DND-41 (cell line): ENCODE results near the gene WIPF3.
A peak's percentile ranks its signal among the peaks of the same experiment; 100 is the strongest.

Experiments
- ATAC-seq: fragments of 200-7000 bp; cut with Tn5 transposase; 3 replicates; pipeline ENCODE4 v1.9.1; 2021; ENCODE audit warnings: low read depth; ENCODE audit not compliant: insufficient read depth
- DNase-seq: peaks from one replicate; pipeline ENCODE4 v3.0.0-alpha.2; 2020
- H2AFZ ChIP-seq: 2 replicates; pipeline ENCODE4 v1.6.0; 2012; ENCODE audit warnings: low read depth, low read length
- H3K27ac ChIP-seq: 2 replicates; pipeline ENCODE4 v1.5.1; 2012; ENCODE audit warnings: low read length, inconsistent platforms
- H3K27me3 ChIP-seq: fragments of 200-600 bp; sonication (generic); 2 replicates; pipeline ENCODE4 v1.6.0; 2012; ENCODE audit warnings: low read length, mild to moderate bottlenecking, inconsistent platforms; ENCODE audit not compliant: insufficient read depth, poor library complexity
- H3K36me3 ChIP-seq: 2 replicates; pipeline ENCODE4 v1.5.1; 2012; ENCODE audit warnings: low read length, inconsistent platforms; ENCODE audit not compliant: insufficient read depth
- H3K4me1 ChIP-seq: 2 replicates; pipeline ENCODE4 v1.5.1; 2012; ENCODE audit warnings: mild to moderate bottlenecking, low read length; ENCODE audit not compliant: insufficient read depth
- H3K4me2 ChIP-seq: 2 replicates; pipeline ENCODE4 v1.6.0; 2012; ENCODE audit warnings: mild to moderate bottlenecking, moderate library complexity, low read length, inconsistent platforms; ENCODE audit not compliant: insufficient read depth
- H3K4me3 ChIP-seq, 2 experiments: fragments of 200-600 bp in 1 of 2; shearing (Covaris generic) in 1 of 2; 2 replicates each; pipeline ENCODE4 v1.5.1; 2012 to 2016; ENCODE audit warnings: inconsistent platforms in 2 of 2, low read length in 2 of 2, mild to moderate bottlenecking in 2 of 2, low read depth in 1 of 2, moderate library complexity in 1 of 2
- H3K79me2 ChIP-seq: 2 replicates; pipeline ENCODE4 v1.6.0; 2012; ENCODE audit warnings: low read length, inconsistent platforms; ENCODE audit not compliant: insufficient read depth
- H3K9ac ChIP-seq: 2 replicates; pipeline ENCODE4 v1.6.0; 2012; ENCODE audit warnings: low read depth, mild to moderate bottlenecking, inconsistent platforms, low read length, moderate library complexity
- H3K9me3 ChIP-seq: 2 replicates; pipeline ENCODE4 v1.5.1; 2012; ENCODE audit warnings: low read length, moderate library complexity, mild to moderate bottlenecking, inconsistent platforms; ENCODE audit not compliant: insufficient read depth, severe bottlenecking
- H4K20me1 ChIP-seq: 2 replicates; pipeline ENCODE4 v1.6.0; 2012; ENCODE audit warnings: low read length; ENCODE audit not compliant: insufficient read depth
- EZH2 ChIP-seq: IDR thresholded peaks from 3 replicates; pipeline ENCODE4 v1.6.1; 2012; ENCODE audit warnings: borderline replicate concordance, low read depth, mild to moderate bottlenecking, moderate library complexity, low read length, inconsistent platforms; ENCODE audit not compliant: severe bottlenecking
- TF ChIP-seq, protein P1 (sequence below): IDR thresholded peaks from 2 replicates; pipeline ENCODE4 v1.5.1; 2012; ENCODE audit warnings: borderline replicate concordance, low read length, moderate library complexity, mild to moderate bottlenecking; ENCODE audit not compliant: poor library complexity, severe bottlenecking; ENCODE audit errors: extremely low read depth

WIPF3 gene, protein sequence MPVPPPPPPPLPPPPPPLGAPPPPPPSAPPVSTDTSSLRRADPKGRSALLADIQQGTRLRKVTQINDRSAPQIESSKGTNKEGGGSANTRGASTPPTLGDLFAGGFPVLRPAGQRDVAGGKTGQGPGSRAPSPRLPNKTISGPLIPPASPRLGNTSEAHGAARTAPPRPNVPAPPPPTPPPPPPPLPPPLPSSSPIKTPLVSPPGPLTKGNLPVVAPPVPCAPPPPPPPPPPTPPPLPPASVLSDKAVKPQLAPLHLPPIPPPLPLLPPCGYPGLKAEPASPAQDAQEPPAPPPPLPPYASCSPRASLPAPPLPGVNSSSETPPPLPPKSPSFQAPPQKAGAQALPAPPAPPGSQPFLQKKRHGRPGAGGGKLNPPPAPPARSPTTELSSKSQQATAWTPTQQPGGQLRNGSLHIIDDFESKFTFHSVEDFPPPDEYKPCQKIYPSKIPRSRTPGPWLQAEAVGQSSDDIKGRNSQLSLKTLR

DNA sequence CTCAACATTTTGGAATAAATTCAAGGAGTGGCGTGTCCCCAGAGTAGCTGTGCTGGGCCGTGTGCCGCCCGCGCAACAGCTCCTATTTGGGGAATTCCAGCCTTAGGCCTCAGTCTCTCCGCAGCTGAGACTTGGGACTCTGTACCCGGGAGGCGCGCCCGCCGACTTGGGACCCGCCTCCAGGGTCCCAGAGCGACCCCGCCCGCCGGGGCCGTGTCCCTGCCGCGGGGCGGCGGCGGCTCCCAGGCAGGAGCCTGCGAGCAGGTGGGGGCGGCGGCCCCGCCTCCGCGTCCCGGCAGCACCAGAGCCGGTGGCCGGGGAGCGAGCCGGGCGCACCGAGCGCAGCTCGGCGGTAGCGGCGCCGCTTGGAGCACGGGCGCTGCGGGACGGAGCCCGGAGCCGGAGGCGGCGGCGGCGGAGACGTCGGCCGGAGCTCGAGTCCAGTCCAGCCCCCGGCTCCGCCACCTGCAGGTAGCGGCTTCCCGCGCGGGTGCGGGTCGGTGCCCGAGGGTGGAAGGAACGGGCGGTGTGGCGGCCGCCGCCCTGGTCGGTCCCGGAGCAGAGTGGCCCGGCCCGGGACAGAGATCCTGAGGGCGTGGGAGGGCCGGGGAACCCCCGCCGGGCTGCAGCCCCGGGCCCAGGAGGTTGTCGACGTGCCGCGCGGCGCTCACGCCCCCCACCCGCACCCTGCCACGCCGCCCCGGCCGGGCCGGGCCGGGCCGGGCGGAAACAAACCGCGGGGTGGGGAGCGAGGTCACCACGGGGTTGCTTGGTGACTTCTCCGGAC lies at the start of gene WIPF3:
WIPF3 (plus strand) TSS at position 301 of the 787 bp plus-strand sequence. CDS start 28,217 bp downstream, outside the sequence.
- no peaks in the 10 kb centered on the region for H4K20me1 ChIP-seq
- H3K27ac ChIP-seq = no peak within 1 kb of the TSS
- TF ChIP-seq EZH2 = no peak
- TF ChIP-seq, protein P1, sequence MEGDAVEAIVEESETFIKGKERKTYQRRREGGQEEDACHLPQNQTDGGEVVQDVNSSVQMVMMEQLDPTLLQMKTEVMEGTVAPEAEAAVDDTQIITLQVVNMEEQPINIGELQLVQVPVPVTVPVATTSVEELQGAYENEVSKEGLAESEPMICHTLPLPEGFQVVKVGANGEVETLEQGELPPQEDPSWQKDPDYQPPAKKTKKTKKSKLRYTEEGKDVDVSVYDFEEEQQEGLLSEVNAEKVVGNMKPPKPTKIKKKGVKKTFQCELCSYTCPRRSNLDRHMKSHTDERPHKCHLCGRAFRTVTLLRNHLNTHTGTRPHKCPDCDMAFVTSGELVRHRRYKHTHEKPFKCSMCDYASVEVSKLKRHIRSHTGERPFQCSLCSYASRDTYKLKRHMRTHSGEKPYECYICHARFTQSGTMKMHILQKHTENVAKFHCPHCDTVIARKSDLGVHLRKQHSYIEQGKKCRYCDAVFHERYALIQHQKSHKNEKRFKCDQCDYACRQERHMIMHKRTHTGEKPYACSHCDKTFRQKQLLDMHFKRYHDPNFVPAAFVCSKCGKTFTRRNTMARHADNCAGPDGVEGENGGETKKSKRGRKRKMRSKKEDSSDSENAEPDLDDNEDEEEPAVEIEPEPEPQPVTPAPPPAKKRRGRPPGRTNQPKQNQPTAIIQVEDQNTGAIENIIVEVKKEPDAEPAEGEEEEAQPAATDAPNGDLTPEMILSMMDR = no peak
- no peak within 1 kb of the TSS for H3K4me3 ChIP-seq
- H3K9me3 ChIP-seq = no peaks in the 10 kb centered on the region
- no peak within 1 kb of the TSS for H3K9ac ChIP-seq
- H2AFZ ChIP-seq = no peak within 1 kb of the TSS
- no peak within 1 kb of the TSS for H3K4me2 ChIP-seq
- DNase-seq = no peak
- H3K27me3 ChIP-seq = peaks cover 19% of the 10 kb centered on the region
- ATAC-seq = no peak
- no peaks in the 10 kb centered on the region for H3K36me3 ChIP-seq
- no peaks in the 10 kb centered on the region for H3K4me1 ChIP-seq
- H3K79me2 ChIP-seq = no peaks in the 10 kb centered on the region

DNA sequence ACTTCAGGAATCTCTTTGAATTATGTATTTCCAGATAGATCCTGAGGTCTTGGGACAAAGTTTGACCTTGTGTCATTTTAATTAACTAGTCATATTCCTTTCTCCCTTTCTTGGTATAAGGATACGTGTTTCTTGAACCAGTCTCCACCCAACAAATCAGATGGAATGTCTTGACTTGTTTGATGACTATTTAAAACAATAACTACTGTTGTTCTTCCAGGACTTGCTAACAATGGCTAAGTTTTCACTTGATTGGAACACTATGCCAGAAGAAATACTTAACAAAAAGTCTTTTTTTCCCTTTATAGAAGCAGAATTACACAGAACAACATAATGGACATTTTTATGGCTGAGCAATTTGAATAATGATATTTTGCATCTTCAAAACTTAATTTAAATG lies 43.0 kb upstream of the WIPF3 start:
- Histone ChIP-seq H3K9ac (no peak overlapping the region), H3K36me3 (no peaks in the 10 kb centered on the region), H3K4me3 (no peak overlapping the region), H2AFZ (no peak overlapping the region), H3K9me3 (no peaks in the 10 kb centered on the region), H3K4me2 (no peak overlapping the region), H3K4me1 (no peaks in the 10 kb centered on the region), H3K79me2 (no peaks in the 10 kb centered on the region), H4K20me1 (no peaks in the 10 kb centered on the region), H3K27me3 (peaks cover 3% of the 10 kb centered on the region), H3K27ac (no peak overlapping the region)
- ATAC-seq (no peak), DNase-seq (no peak)
- TF ChIP-seq, protein P1 = no peak

DNA sequence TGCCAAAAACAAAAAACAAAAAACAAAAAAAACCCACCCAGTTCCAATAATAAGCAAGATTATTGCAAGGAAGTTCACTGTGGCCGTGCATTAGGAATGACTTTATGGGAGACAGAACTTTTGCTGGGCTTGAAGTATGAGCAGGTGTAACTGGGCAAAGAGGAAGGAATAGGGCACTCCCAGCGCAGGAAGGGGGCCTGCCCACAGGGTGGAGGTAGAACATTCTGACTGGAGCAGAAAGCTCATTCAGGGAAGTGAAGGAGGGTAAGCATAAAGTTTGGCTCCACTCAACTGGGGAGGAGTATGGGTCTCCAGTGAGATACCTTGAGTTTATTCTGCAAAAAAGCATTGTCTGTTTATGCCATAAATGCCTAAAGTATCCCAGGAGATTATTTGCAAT lies 42.1 kb upstream of the WIPF3 start:
- DNase-seq = no peak
- Histone ChIP-seq H4K20me1 (no peaks in the 10 kb centered on the region), H3K4me3 (no peak overlapping the region), H3K27ac (no peak overlapping the region), H3K9me3 (no peaks in the 10 kb centered on the region), H3K4me2 (no peak overlapping the region), H2AFZ (no peak overlapping the region), H3K4me1 (no peaks in the 10 kb centered on the region), H3K9ac (no peak overlapping the region), H3K36me3 (no peaks in the 10 kb centered on the region), H3K79me2 (no peaks in the 10 kb centered on the region), H3K27me3 (peaks cover 3% of the 10 kb centered on the region)
- no peak for ATAC-seq
- TF ChIP-seq, protein P1 = peak; percentile 36
- TF ChIP-seq EZH2 = no peak
